Measurements from ENCODE around the gene RBBP5.

RBBP5 gene

DNA sequence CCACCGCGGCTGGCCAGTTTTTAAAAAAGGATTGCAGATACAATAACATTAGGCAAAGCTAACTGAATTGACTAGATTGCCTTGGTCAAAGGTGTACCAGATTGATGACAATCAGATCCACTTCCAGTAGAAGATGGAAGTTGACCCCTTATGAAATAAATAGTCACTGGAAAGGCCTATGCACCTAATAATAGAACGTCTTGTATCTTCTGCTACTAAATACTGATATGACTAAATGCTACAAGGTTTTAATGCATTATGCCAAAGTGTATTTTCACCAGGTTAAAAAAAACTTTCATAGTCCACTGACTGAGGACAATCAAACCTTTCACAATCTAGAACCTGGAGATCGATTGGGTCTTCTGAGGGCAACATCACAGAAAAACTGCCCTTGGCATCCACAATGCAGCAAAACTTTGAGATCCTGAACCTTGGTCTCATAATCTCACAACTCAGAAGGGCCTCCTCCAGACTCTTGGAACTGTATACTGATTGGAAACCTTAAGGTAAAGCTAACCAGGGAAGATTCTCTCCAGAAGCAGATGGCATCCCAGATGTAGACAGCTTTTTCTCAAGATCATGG, 7.8 kb upstream of the RBBP5 start:
- DNase-seq (ENCODE audit: low spot score) (no peak), FAIRE-seq (no peak)

DNA sequence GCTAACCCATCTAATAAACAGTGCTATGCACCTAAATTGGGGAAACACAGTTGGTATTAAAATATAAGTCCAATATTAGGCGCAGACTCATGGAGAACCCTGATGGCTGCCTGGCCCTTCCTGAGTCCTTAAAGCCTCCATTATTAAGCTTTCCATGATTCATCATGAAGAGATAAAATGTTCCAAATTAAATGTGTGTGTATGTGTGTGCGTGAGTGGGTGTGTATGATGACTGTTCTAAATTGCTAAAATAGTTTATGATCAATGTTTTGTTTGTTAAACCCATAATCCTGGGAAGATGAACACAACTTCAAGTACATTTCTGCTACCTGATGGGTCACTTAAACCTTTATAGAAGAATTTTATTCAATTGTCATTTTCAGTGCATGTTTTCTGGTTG, 6.3 kb upstream of the RBBP5 start:
- no peak for FAIRE-seq
- DNase-seq (ENCODE audit: low spot score), result no peak

DNA sequence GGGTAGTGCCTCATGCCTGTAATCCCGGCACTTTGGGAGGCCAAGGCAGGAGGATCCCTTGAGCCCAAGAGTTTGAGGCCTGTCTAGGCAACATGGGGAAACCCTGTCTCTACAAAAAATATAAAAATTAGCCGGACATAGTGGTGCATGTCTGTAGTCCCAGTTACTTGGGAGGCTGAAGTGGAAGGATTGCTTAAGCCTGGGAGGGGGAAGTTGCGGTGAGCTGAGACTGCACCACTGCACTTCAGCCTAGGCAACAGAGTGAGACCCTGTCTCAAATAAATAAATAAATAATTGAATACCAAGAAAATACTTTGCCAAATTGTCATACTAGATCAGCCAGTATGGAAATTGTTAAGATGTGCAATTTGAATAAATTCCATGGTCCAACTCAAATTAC, 5.9 kb upstream of the RBBP5 start:
- no peak for DNase-seq (ENCODE audit: low spot score)
- no peak for FAIRE-seq

DNA sequence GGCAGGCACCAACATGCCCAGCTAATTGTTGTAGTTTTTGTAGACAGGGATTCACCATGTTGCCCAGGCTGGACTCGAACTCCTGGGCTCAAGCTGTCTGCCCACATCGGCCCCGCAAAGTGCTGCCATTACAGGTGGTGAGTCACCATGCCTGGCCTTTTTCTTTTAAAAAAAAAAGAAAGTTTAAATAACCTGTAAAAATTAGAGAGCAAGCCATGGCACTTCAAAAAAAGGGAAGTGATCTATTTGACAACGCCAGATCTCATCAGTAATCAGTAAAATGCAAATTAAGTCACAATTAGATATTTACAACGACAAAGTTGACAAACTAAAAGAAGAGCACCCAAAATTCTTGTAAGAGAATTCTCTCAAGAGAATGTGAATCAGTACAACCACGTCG, 2.9 kb upstream of the RBBP5 start:
- DNase-seq (ENCODE audit: low spot score) (no peak), FAIRE-seq (no peak)

DNA sequence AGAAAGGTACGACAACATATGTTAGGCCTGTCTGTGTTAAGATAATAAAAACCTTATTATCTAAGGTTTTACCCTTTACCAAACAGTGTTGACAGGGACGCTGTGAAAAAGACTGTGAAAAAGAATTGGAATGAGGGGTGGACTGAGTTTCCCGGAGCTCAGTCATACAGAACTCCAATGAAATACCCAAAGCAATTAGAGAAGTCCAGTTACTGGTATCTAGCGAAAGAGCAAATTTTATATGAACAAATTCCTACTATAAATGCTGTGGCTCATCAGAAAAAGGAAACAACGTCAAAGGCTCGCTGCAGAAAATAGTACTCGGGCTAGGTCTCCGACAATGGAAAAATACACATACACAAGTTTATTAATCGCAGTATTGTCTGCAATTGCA, 708 bp upstream of the RBBP5 start:
- no peak for DNase-seq (ENCODE audit: low spot score)
- no peak for FAIRE-seq

DNA sequence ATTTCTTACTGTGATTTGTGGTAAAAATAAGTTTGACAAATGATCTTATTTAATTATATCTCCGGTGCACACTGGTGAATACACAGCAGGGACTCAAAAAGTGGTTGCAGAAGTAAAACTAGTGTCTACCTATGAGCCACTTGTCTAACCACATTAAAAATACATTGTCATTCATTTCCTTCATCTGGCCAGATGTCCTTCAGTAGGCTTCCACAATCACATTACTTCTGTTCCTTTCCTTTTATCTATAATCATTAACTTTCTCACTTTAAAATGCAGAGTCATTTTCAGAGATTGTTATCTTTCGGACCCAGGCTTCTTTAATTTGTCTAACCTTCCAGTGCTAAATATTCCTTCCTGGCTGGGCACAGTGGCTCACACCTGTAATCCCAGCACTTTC, 3.0 kb downstream of the RBBP5 start:
- DNase-seq (ENCODE audit: low spot score) (no peak), FAIRE-seq (no peak)

DNA sequence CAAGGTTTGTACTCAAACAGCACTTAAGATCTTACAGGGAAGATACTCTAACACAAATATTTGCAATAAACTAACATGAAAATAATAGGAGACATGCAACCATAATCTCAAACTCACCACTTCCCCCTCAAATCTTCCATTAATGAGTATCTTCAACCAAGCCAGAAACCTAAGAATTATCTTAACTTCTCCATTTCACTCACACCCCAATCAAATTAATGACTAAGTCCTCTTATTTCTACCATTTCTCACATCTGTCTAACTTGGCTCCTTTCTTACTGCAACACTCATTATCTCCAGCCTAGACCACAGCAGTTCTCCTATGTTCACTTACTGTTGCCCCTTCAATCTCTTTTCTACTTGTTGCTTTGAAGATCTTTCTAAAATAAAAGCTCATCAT, 10.4 kb downstream of the RBBP5 start:
- no peak for FAIRE-seq

DNA sequence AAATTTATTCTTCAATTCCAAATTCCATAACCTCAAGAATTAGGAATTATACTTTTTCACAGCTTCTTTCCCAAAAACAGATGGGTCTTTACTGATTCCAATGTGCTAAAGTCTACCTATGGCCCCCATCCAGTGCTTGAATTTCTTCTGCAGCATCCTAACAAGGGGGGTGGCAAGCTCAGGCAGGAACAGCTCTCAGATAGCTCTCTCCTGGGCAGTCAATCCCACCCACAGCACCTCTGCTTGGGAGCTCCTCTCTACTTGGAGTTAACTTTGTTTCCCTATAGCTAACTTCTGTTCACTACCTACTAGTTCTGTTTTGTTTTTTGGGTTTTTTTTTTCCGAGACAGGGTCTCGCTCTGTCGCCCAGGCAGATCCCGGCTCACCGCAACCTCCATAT, 12.1 kb downstream of the RBBP5 start:
- no peak for FAIRE-seq
- no peak for DNase-seq (ENCODE audit: low spot score)

More for the DNA sequence above, 10.4 kb downstream of the RBBP5 start:
- no peak for DNase-seq (ENCODE audit: low spot score)

DNA sequence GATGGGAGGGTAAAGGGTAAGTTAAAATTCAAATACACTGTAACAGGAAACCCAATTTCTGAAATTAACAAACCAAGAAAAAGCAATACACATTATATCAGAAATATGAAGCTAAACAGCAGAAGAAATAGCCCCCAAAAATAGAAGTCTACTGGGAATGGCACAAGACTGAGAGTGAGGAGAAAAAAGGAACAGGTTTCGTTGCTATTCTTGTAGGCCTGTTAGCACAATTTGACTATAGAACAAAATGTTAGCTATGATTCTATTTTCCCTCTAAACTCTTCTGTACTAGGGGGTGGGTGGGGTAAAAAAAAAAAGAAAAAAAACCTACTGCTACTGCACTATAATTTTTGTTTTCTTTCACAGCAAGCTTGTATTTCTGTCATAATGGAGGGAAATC, 12.5 kb downstream of the RBBP5 start:
- DNase-seq (ENCODE audit: low spot score) (no peak), FAIRE-seq (no peak)

DNA sequence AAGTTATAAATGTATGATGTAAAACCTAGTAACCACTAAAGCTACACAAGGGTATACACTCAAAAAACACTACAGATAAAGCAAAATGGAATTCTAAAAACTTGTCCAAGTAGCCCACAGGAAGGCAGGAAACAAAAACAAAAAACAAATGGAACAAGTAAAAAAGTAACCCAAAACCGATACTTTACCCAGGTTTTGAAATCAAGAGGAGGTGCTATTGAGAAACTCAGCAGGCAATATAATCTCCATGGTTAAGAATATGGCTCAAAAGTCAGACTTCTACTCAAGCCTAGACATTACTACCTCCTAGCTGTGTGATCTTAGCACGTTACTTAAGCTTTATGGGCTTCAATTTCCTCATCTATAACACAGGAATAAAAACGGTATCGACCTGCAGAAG, 13.3 kb downstream of the RBBP5 start:
- FAIRE-seq (no peak), DNase-seq (ENCODE audit: low spot score) (no peak)

DNA sequence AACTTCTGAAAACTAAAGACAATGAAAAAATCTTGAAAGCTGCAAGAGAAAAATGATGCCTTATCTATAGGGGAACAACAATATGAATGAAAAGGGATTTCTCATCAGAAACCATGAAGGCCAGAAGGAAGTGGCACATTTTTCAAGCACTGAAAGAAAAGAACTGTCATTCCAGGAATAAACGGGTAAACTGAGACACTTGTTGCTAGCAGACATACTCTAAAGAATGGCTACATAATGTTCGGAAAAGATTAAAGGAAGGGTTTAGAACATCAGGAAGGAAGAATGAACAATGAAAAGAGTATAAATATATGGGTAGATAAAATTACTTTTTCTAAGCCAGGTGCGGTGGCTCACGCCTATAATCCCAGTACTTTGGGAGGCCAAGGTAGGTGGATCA, 14.5 kb downstream of the RBBP5 start:
- no peak for DNase-seq (ENCODE audit: low spot score)

DNA sequence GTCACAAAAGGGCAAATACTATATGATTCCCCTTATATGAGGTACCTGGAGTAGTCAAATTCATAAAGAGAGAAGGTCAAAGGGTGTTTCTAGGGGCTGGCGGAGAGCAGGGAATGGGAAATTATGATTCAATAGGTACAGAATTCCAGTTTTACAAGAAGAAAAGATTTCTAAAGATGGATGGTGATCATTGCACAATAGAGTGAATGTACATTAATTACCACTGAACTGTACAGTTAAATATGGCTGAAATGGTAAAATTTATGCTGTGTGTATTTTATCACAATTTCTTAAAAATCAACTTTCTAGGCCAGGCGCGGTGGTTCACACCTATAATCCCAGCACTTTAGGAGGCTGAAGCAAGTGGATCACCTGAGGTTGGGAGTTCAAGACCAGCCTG, 19.4 kb downstream of the RBBP5 start:
- FAIRE-seq (no peak), DNase-seq (ENCODE audit: low spot score) (no peak)

More for the DNA sequence above, 14.5 kb downstream of the RBBP5 start:
- no peak for FAIRE-seq

DNA sequence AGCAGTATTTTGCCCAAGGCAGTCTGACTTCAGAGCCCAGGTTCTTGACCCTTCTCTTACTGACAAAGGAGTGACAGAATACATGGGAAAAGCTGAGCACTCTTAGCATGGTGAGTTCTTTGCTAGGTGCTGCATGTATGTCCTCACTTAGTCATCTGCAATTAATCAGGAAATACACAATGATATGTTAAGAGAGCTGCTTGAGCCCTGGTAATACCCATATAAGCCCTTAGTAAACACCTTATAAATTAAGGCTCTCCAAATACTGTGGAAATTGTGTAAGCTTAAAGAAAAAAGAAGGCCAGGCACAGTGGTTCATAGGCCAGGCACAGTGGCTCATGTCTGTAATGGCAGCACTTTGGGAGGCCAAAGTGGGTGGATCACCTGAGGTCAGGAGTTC, 23.5 kb downstream of the RBBP5 start:
- DNase-seq (ENCODE audit: low spot score) (no peak), FAIRE-seq (no peak)

DNA sequence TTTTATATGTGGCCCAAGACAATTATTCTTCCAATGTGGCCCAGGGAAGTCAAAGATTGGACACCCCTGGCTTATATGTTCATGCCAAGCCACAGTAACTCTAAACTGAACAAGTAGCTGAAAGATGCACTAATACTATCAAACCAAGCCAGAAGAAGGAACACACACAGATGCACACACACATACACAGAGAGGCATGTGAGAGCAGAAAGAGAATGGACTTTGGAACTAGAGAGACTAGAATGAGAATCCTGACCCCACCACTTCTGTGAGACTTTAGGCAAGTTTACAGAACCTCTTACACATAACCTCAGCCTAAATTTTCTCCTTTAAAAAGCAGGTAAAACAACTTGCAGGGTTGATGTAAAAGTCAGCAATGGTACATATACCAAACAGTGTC, 26.4 kb downstream of the RBBP5 start:
- DNase-seq (ENCODE audit: low spot score) (no peak), FAIRE-seq (no peak)

DNA sequence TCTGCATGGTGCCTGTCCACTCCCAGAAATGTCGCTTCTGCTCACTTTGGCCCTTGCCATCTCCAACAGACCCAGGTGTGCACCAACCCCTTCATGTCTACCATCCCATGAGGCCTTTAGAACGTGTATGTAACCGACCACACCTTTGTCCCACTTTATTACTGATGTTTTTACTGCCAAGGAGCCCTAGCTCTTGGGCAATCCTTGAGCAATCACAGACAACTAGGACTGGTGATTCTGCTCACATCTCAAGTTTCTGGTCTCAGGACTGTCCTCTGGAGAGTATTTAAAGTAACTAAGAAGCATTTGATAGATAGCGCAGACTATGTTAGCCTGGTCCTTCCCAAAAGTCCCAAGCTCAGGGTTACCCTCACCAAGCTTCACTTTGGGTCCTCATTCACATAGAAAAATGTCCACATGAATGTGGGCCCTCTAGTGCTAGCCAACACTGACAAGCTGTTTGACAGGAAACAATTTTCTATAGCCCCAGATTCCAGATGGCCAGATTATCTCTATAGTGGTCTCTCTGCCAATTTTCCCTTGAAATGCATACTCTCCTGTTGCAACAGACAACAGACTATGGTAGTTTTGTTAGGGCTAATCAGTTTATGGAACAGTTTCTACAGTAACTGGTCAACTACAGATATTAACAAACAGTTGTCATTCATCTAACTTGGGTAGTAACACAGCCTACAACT, 30.6 kb downstream of the RBBP5 start:
- DNase-seq (ENCODE audit: low spot score) (no peak), FAIRE-seq (no peak)

DNA sequence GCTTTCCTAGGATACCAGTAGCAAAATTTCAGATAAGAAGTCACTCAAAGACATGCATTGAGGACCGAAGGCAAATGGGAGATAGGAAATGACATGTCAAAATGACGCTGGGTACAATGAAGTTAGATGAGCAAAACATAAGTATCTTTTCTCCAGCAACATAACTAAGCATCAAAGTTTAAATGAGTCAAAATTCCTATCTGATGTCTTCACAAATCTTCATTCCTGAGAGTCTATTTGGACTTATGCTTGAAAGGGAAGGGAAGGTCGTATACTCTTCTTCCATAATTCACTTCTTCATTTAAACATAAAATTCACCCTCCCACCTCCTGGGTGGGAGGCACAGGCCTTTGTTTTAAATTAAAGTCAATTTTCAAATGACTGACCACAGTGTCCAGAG, 33.4 kb downstream of the RBBP5 start:
- DNase-seq (ENCODE audit: low spot score), result no peak

DNA sequence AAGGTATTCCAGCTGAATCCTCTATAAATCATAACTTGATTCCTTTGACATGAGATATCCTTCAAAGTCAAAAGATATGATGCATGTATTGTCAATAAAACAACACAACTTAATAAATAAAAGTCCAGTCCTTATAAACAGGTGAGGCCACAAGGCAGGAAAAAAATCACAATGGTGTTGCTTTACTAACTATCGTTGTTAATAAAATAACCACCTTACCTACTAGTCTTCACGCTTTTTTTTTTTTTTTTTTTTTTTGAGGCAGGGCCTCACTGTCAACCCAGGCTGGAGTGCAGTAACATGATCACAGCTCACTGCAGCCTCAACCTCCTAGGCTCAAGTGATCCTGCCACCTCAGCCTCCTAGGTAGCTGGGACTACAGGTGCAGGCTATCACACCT, 37.4 kb downstream of the RBBP5 start, which contains the start of gene TMEM81:
TSS of gene TMEM81 (minus strand) at position 101 of the 400 bp plus-strand sequence. CDS start 140 bp downstream, outside the sequence.
- no peak for DNase-seq (ENCODE audit: low spot score)

More for the DNA sequence above, 33.4 kb downstream of the RBBP5 start:
- FAIRE-seq, result no peak

DNA sequence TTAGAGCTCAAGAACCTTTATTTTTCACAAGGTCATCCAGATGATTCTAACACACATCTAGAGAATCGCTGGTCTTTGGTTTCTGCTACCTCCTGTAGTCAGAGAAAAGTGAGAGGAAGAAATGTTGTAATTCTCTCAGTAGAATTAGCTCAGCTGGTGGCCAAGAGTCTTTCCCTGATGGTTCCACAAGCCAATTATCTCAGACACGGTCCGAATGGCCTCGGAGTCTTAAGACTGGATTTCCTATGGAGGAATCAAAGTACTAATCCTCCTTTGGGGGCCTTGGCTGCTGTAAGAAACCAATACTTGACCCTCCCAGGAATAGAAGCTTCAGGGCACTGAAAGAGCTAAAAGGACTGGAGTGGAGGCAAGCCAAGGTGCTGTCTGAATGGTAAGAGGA, 39.3 kb downstream of the RBBP5 start:
- no peak for DNase-seq (ENCODE audit: low spot score)

More for the DNA sequence above, 37.4 kb downstream of the RBBP5 start, which contains the start of gene TMEM81:
- no peak for FAIRE-seq

DNA sequence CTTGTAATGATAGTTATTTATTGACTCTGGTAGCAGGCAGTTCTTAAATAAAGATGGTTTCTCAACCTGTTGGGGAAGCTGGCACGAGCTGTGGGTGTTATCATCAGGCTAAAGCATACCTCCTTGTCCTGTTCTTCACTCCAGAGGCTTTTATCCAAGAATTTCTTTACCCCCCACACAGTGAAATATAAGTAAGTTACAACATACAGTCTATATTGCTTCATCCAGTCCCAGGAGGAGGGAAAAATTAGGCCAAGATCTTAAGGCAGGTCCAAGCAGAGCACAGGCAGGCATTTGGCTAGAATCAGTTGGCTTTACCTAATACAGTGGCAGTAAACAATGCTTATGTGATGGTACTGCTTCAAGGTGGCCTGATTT, 43.9 kb downstream of the RBBP5 start:
- DNase-seq (ENCODE audit: low spot score) (no peak), FAIRE-seq (no peak)

More for the DNA sequence above, 39.3 kb downstream of the RBBP5 start:
- FAIRE-seq, result no peak

DNA sequence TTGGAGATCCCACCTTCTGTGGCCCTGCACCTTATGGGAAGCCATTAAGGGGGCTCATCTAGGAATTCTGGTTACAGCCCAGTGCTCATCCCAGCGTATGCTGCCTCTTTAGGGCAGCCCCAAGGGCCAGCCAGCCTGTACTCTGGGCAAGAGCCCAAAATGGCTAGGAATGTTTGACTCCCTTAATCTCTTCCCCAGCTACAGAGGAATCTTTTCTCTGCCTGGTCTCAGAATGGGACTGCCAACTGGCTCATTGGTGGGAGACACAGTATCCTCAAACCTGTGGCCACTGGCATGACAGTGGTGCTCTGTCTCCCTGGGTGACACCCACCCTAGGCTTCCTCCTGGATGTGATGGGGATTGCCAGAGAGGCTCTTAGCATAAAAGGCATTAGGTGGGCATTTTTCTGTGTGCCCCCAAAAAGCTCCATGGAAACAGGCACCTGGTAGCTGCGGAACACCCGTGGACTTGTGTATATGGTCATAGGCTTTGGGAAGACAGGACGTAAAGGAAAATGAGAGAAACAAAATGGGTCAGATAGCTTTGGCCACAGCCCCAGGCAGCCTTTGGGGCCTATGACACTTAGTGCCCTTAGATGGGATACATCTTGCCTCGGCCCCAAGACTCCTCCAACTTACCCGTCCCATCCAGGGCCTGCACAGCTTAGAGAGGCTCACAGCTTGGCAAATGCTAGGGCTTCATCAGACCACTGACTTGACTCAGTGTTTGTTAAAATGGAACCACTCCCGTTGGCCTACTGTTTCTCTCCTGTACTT, 44.4 kb downstream of the RBBP5 start:
- FAIRE-seq, result no peak

DNA sequence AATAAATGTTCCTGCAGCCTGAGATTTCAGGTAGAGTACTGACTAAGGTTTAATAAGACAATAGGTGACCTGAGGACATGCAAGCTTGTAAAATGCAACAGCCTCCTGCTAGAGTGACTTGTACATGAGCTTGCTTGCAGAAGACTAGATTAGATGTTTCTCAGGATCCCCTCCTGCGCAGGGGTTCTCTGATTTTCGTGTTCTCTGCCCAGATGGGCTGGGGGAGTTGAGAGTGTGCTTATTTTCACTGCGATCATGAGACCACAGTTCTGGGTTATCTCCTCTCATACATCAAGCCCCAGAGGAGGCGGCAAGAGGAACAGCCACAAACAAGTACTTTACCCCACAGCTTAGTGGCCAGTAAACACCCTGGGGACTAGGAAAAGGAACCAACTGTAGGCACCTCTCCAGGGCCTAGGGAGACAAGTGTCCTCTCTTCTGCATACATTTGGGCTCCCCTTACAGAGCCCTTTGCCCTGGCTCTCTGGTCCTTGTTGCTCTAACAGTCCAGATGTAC, 45.5 kb downstream of the RBBP5 start:
- FAIRE-seq (no peak), DNase-seq (ENCODE audit: low spot score) (no peak)

More for the DNA sequence above, 44.4 kb downstream of the RBBP5 start:
- no peak for DNase-seq (ENCODE audit: low spot score)

DNA sequence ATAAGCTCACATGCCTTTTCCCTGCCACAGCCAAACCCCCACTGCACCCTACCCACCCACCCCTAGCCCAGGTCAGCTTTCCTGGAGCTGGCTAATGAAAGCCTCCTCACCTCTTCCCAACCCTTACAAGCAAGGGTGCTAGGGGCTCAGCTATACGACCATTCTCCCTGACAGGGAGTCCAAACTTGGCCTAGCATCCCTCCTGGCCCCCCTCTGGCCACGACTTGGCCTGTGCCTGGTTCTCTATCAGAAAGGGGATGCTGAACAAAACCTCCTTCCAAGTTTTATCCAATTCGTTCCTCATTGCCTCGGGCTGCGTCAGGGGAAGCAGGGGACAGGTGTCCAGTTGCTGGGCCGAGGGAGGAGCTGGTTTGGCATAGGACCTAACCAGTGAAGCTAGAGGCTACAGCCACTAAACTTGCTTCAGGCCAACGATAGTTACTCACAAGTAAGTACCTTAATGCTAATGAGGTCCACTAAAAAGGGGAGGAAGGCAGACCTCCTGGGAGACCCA, 46.1 kb downstream of the RBBP5 start:
- FAIRE-seq (no peak), DNase-seq (ENCODE audit: low spot score) (no peak)

Measured in RCC 7860 (cell line).